ENCODE data around the gene NEDD4. TPM values are rescaled to one million over a fixed set of nuclear protein-coding genes. Genes with fewer than 3 reads are reported as not detected.

The NEDD4 gene
- polyA plus RNA-seq, 2 donors: 1.7 to 2.3 TPM

- WGBS, 2 donors: 78 to 79% methylated on average over 4 of the region's 4 CpGs
- Histone ChIP-seq H3K9me3 (ENCODE audit: control insufficient read depth in 2 of 2, insufficient read depth in 1 of 2, low read depth in 1 of 2, low read length in 1 of 2) (peaks cover 0 to 6% of the 10 kb centered on the region in 2 donors), H3K27ac (ENCODE audit: low read depth in 2 of 2, low read length in 1 of 2) (no peak overlapping the region)
Observed at GRCh38 chr15:55942332-55942731, 51.1 kb downstream of the NEDD4 start.

DNA sequence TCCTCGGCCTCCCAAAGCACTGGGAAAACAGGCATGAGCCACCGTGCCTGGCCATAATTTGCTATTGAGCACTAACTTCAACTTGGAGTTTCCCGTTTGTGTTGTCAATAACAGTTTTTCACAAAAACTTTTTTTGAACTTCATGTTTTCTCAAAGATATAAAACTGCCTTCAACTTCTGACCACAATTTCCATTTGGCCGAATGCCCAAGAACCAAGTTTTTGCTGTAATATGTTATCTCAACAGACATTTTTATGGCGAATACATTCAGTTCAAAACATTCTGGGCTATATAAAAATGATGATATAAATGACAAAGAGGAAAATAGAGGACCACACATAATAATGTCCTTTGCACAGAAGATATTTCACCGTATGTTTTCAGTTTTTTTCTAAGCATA is 56.4 kb downstream of the NEDD4 start:
- H3K4me1 ChIP-seq (ENCODE audit: control insufficient read depth in 2 of 2, insufficient read depth in 2 of 2, low read length in 1 of 2): no peaks in the 10 kb centered on the region
- H3K9me3 ChIP-seq (ENCODE audit: control insufficient read depth in 2 of 2, insufficient read depth in 1 of 2, low read depth in 1 of 2, low read length in 1 of 2): peaks cover 0 to 6% of the 10 kb centered on the region in 2 donors
- no peak overlapping the region for H3K27ac ChIP-seq (ENCODE audit: low read depth in 2 of 2, low read length in 1 of 2)
- 67 to 68% methylated on average over 6 of the region's 6 CpGs for WGBS, 2 donors
- H3K27me3 ChIP-seq (ENCODE audit: control insufficient read depth in 1 of 2, insufficient read depth in 2 of 2, low read length in 2 of 2): no peaks in the 10 kb centered on the region
- no peak overlapping the region for H3K4me3 ChIP-seq (ENCODE audit: low read depth in 1 of 2, low read length in 2 of 2)
- H3K36me3 ChIP-seq (ENCODE audit: control insufficient read depth in 2 of 2, insufficient read depth in 2 of 2, low read length in 1 of 2): peaks cover 0 to 2% of the 10 kb centered on the region in 2 donors

More at GRCh38 chr15:55942332-55942731, 51.1 kb downstream of the NEDD4 start:
- Histone ChIP-seq H3K4me1 (ENCODE audit: control insufficient read depth in 2 of 2, insufficient read depth in 2 of 2, low read length in 1 of 2) (no peaks in the 10 kb centered on the region), H3K27me3 (ENCODE audit: control insufficient read depth in 1 of 2, insufficient read depth in 2 of 2, low read length in 2 of 2) (no peaks in the 10 kb centered on the region), H3K36me3 (ENCODE audit: control insufficient read depth in 2 of 2, insufficient read depth in 2 of 2, low read length in 1 of 2) (peaks cover 2 to 3% of the 10 kb centered on the region in 2 donors), H3K4me3 (ENCODE audit: low read depth in 1 of 2, low read length in 2 of 2) (no peak overlapping the region)

DNA sequence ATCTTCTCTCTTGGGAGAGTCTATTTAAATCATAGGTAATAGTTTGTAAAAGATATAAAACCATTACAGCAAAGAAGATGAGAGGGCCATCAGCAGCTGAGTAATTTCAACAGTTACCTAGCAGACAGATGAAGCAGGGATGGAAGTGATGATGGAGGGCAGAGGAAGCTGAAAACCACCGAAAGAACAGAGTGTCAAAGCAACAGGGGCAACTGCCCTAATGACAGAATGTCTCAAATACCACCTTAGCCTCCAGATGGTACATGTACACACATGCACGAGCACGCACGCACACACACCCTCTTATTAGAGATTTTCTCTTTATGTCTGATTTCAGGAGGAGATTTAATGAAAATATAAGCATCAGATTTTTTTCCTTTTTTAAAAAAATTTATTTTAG is 64.5 kb downstream of the NEDD4 start:
- Histone ChIP-seq H3K4me3 (ENCODE audit: low read depth in 1 of 2, low read length in 2 of 2) (no peak overlapping the region), H3K27me3 (ENCODE audit: control insufficient read depth in 1 of 2, insufficient read depth in 2 of 2, low read length in 2 of 2) (no peaks in the 10 kb centered on the region), H3K27ac (ENCODE audit: low read depth in 2 of 2, low read length in 1 of 2) (no peak overlapping the region), H3K4me1 (ENCODE audit: control insufficient read depth in 2 of 2, insufficient read depth in 2 of 2, low read length in 1 of 2) (no peaks in the 10 kb centered on the region), H3K9me3 (ENCODE audit: control insufficient read depth in 2 of 2, insufficient read depth in 1 of 2, low read depth in 1 of 2, low read length in 1 of 2) (no peaks in the 10 kb centered on the region), H3K36me3 (ENCODE audit: control insufficient read depth in 2 of 2, insufficient read depth in 2 of 2, low read length in 1 of 2) (peaks cover 0 to 3% of the 10 kb centered on the region in 2 donors)
- 82 to 91% methylated on average over 4 of the region's 4 CpGs for WGBS, 2 donors

GRCh38 chr15:55921744-55922143 is 71.7 kb downstream of the NEDD4 start:
- Histone ChIP-seq H3K27ac (ENCODE audit: low read depth in 2 of 2, low read length in 1 of 2) (no peak overlapping the region), H3K9me3 (ENCODE audit: control insufficient read depth in 2 of 2, insufficient read depth in 1 of 2, low read depth in 1 of 2, low read length in 1 of 2) (no peaks in the 10 kb centered on the region), H3K4me3 (ENCODE audit: low read depth in 1 of 2, low read length in 2 of 2) (no peak overlapping the region), H3K27me3 (ENCODE audit: control insufficient read depth in 1 of 2, insufficient read depth in 2 of 2, low read length in 2 of 2) (no peaks in the 10 kb centered on the region), H3K36me3 (ENCODE audit: control insufficient read depth in 2 of 2, insufficient read depth in 2 of 2, low read length in 1 of 2) (peaks cover 0 to 3% of the 10 kb centered on the region in 2 donors), H3K4me1 (ENCODE audit: control insufficient read depth in 2 of 2, insufficient read depth in 2 of 2, low read length in 1 of 2) (no peaks in the 10 kb centered on the region)
- 97 to 98% methylated on average over 4 of the region's 4 CpGs for WGBS, 2 donors

DNA sequence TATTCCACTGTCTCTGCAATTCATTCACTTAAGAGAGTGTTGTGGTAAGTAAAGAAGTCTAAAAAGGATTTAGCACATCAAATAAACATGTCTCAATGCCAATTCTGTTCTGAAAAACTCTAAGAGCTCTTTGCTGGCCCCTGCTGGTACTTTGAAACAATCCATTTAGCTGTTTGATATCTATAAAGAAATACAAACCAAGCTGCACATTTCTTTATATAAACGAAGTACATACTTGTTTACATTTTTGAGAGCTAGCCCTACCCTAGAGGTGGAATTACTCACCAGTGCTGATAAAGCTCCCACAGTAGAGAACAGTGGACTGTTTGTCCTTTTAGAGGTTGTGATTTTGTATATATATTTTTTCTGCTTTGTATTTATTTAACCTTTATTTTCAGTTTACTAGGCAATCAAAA is 75.5 kb downstream of the NEDD4 start:
- H3K27ac ChIP-seq (ENCODE audit: low read depth in 2 of 2, low read length in 1 of 2): no peak overlapping the region
- H3K36me3 ChIP-seq (ENCODE audit: control insufficient read depth in 2 of 2, insufficient read depth in 2 of 2, low read length in 1 of 2): no peaks in the 10 kb centered on the region
- 0% methylated on average over 1 of the region's 1 CpG for WGBS, 2 donors
- no peak overlapping the region for H3K4me3 ChIP-seq (ENCODE audit: low read depth in 1 of 2, low read length in 2 of 2)
- H3K4me1 ChIP-seq (ENCODE audit: control insufficient read depth in 2 of 2, insufficient read depth in 2 of 2, low read length in 1 of 2): no peaks in the 10 kb centered on the region
- no peaks in the 10 kb centered on the region for H3K27me3 ChIP-seq (ENCODE audit: control insufficient read depth in 1 of 2, insufficient read depth in 2 of 2, low read length in 2 of 2)
- H3K9me3 ChIP-seq (ENCODE audit: control insufficient read depth in 2 of 2, insufficient read depth in 1 of 2, low read depth in 1 of 2, low read length in 1 of 2): no peaks in the 10 kb centered on the region

DNA sequence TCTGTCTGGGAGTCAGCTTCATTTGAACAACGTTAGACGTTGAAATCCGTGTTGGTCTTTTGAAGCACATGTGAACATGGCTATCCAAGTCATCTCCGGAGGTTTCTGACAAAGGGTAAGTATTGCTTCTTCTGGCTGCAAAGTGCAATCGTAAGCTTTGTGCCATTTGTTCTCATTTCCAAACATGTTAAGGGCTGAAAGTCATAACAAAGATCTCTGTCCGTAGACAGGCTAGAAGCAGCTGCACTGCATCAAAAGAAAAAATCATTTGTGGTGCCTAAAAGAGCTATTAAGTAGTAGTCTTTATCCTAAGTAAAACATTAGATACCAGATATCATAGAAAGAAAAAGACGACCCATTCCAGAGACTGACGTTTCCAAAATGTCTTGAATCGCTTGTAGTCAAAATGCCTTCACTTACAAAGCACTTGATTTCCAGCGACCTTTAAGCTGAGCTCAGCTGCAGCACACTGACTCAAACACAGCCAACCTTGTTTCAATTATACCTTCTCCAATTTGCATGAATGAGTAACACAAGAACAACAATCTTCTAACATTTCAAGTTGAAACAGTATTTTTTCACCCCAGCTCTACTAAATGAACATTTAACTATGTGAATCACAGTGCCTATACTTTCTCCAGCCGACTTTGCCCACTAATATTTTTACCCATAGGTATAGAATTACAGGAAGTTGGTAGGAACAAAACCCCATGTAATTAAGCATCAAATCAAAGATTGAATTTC is 76.6 kb downstream of the NEDD4 start:
- Histone ChIP-seq H3K36me3 (ENCODE audit: control insufficient read depth in 2 of 2, insufficient read depth in 2 of 2, low read length in 1 of 2) (no peaks in the 10 kb centered on the region), H3K4me1 (ENCODE audit: control insufficient read depth in 2 of 2, insufficient read depth in 2 of 2, low read length in 1 of 2) (no peaks in the 10 kb centered on the region), H3K27me3 (ENCODE audit: control insufficient read depth in 1 of 2, insufficient read depth in 2 of 2, low read length in 2 of 2) (no peaks in the 10 kb centered on the region), H3K27ac (ENCODE audit: low read depth in 2 of 2, low read length in 1 of 2) (no peak overlapping the region), H3K9me3 (ENCODE audit: control insufficient read depth in 2 of 2, insufficient read depth in 1 of 2, low read depth in 1 of 2, low read length in 1 of 2) (no peaks in the 10 kb centered on the region), H3K4me3 (ENCODE audit: low read depth in 1 of 2, low read length in 2 of 2) (no peak overlapping the region)
- 64 to 68% methylated on average over 11 of the region's 11 CpGs for WGBS, 2 donors

DNA sequence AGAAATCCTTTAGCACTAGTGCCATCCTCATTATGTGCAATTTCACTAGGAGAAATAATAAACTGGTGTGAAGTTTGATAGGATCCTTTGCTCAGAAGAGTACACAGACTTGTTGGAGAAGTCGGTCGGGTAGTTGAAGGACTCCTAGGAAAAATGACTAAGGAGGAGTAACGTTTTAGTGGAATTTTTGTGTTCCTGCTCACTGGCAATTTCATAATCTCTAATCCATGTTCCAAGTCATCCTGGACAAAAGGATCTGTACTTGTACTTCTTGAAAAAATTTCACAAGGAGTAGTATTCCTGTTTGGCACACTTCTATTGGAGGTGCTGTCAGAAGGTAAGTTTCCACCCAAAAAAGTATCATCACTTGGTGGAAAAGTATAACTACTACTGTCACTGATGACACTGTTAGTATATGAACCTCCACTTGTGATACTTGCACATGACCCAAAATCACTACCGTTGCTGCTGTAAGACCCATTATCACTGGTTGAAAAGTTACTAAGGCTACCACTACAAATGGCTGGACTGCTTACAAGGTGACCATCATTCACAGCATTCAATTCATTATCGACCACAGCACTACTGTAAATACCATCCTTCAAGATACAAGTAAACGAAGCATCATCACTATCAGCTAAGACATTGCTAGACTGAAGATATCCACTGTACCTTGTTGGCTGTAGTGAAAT is 77.4 kb downstream of the NEDD4 start:
- Histone ChIP-seq H3K9me3 (ENCODE audit: control insufficient read depth in 2 of 2, insufficient read depth in 1 of 2, low read depth in 1 of 2, low read length in 1 of 2) (no peaks in the 10 kb centered on the region), H3K27ac (ENCODE audit: low read depth in 2 of 2, low read length in 1 of 2) (no peak overlapping the region), H3K4me3 (ENCODE audit: low read depth in 1 of 2, low read length in 2 of 2) (no peak overlapping the region), H3K27me3 (ENCODE audit: control insufficient read depth in 1 of 2, insufficient read depth in 2 of 2, low read length in 2 of 2) (no peaks in the 10 kb centered on the region), H3K4me1 (ENCODE audit: control insufficient read depth in 2 of 2, insufficient read depth in 2 of 2, low read length in 1 of 2) (no peaks in the 10 kb centered on the region), H3K36me3 (ENCODE audit: control insufficient read depth in 2 of 2, insufficient read depth in 2 of 2, low read length in 1 of 2) (no peaks in the 10 kb centered on the region)
- WGBS, 2 donors: 85 to 87% methylated on average over 6 of the region's 6 CpGs

- no peaks in the 10 kb centered on the region for H3K27me3 ChIP-seq (ENCODE audit: control insufficient read depth in 1 of 2, insufficient read depth in 2 of 2, low read length in 2 of 2)
- no peaks in the 10 kb centered on the region for H3K36me3 ChIP-seq (ENCODE audit: control insufficient read depth in 2 of 2, insufficient read depth in 2 of 2, low read length in 1 of 2)
- H3K4me3 ChIP-seq (ENCODE audit: low read depth in 1 of 2, low read length in 2 of 2): no peak overlapping the region
- no peaks in the 10 kb centered on the region for H3K9me3 ChIP-seq (ENCODE audit: control insufficient read depth in 2 of 2, insufficient read depth in 1 of 2, low read depth in 1 of 2, low read length in 1 of 2)
- 90 to 95% methylated on average over 1 of the region's 1 CpG for WGBS, 2 donors
- no peaks in the 10 kb centered on the region for H3K4me1 ChIP-seq (ENCODE audit: control insufficient read depth in 2 of 2, insufficient read depth in 2 of 2, low read length in 1 of 2)
- H3K27ac ChIP-seq (ENCODE audit: low read depth in 2 of 2, low read length in 1 of 2): no peak overlapping the region
Observed at GRCh38 chr15:55915221-55915620, 78.2 kb downstream of the NEDD4 start.

DNA sequence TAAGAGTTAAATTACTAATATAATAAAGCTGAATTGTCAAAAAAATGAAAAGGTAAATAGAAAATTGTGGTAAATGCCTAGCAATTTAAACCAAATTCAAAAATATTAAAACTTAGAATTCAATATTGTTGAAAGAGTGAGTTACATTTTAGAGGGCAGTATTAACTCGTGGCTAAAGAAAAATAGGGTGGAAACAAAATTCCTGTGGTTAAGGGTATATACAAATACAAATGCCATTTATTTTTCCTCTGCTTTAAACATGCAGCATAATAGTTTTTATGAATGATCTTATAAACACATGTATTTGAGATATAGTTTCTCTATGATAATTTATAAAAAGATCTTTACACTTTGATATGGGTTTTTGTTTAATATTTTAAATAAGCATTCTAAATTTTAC is 79.0 kb downstream of the NEDD4 start:
- no peaks in the 10 kb centered on the region for H3K36me3 ChIP-seq (ENCODE audit: control insufficient read depth in 2 of 2, insufficient read depth in 2 of 2, low read length in 1 of 2)
- no peak overlapping the region for H3K4me3 ChIP-seq (ENCODE audit: low read depth in 1 of 2, low read length in 2 of 2)
- no peak overlapping the region for H3K27ac ChIP-seq (ENCODE audit: low read depth in 2 of 2, low read length in 1 of 2)
- H3K27me3 ChIP-seq (ENCODE audit: control insufficient read depth in 1 of 2, insufficient read depth in 2 of 2, low read length in 2 of 2): no peaks in the 10 kb centered on the region
- no peaks in the 10 kb centered on the region for H3K4me1 ChIP-seq (ENCODE audit: control insufficient read depth in 2 of 2, insufficient read depth in 2 of 2, low read length in 1 of 2)
- WGBS, 2 donors: 65 to 74% methylated on average over 1 of the region's 1 CpG
- H3K9me3 ChIP-seq (ENCODE audit: control insufficient read depth in 2 of 2, insufficient read depth in 1 of 2, low read depth in 1 of 2, low read length in 1 of 2): no peaks in the 10 kb centered on the region

DNA sequence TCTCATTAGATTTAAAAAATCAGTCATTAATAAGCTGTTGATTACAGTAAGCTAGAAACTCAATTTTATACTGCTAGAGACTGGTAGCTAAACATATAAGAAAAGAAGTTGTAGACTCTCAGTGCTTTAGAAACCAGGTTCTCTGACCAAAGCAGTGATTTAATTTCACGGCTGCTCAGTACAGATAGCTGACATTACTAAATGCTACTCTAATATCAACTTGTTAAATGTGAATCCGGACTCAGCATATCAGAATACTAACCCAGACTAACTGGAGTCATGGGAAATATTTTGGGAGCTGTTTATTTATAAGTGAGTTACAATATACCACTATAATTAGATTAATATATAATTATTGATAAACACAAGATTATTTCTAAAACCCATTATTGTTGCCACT is 80.4 kb downstream of the NEDD4 start:
- Histone ChIP-seq H3K36me3 (ENCODE audit: control insufficient read depth in 2 of 2, insufficient read depth in 2 of 2, low read length in 1 of 2) (no peaks in the 10 kb centered on the region), H3K27me3 (ENCODE audit: control insufficient read depth in 1 of 2, insufficient read depth in 2 of 2, low read length in 2 of 2) (no peaks in the 10 kb centered on the region), H3K4me3 (ENCODE audit: low read depth in 1 of 2, low read length in 2 of 2) (no peak overlapping the region), H3K9me3 (ENCODE audit: control insufficient read depth in 2 of 2, insufficient read depth in 1 of 2, low read depth in 1 of 2, low read length in 1 of 2) (no peaks in the 10 kb centered on the region), H3K4me1 (ENCODE audit: control insufficient read depth in 2 of 2, insufficient read depth in 2 of 2, low read length in 1 of 2) (no peaks in the 10 kb centered on the region), H3K27ac (ENCODE audit: low read depth in 2 of 2, low read length in 1 of 2) (no peak overlapping the region)
- 92 to 97% methylated on average over 2 of the region's 2 CpGs for WGBS, 2 donors

All from esophagus (tissue), 2 donors.